ENCODE data around the gene GID8. TPM values are rescaled to one million over a fixed set of nuclear protein-coding genes. Genes with fewer than 3 reads are reported as not detected.

GID8 gene
- total and polyA plus RNA-seq, 4 donors: 10.2 to 23.6 (median 14.6) TPM

GRCh38 chr20:62950741-62951140 lies 12.8 kb downstream of the GID8 start:
- Histone ChIP-seq H3K36me3 (ENCODE audit: control insufficient read depth in 4 of 4, insufficient read depth in 3 of 4, low read depth in 1 of 4, low read length in 3 of 4) (peaks cover under 1 to 27% (median 3%) of the 10 kb centered on the region in 4 donors), H3K9me3 (ENCODE audit: control insufficient read depth in 4 of 4, low read length in 3 of 4) (no peaks in the 10 kb centered on the region), H3K27ac (ENCODE audit: low read depth in 1 of 2, low read length in 2 of 2) (no peak overlapping the region), H3K4me1 (ENCODE audit: control insufficient read depth in 4 of 4, insufficient read depth in 4 of 4, low read length in 3 of 4) (peaks cover 3 to 38% (median 26%) of the 10 kb centered on the region in 4 donors), H3K9ac (ENCODE audit: low read depth in 1 of 2, low read length in 2 of 2) (no peak overlapping the region), H3K27me3 (ENCODE audit: control insufficient read depth in 4 of 4, insufficient read depth in 4 of 4, low read length in 3 of 4) (no peaks in the 10 kb centered on the region), H3K4me3 (ENCODE audit: low read depth in 1 of 3, low read length in 3 of 3) (no peak overlapping the region)
- DNase-seq (ENCODE audit: low spot score): no peak
- 98% methylated on average over 8 of the region's 8 CpGs for WGBS
- TF ChIP-seq NR2F2 (IDR thresholded peaks at IDR 0.05) (no peak), HNF4A (conservative IDR thresholded peaks at IDR 0.05) (no peak), FOXA2 (IDR thresholded peaks at IDR 0.05) (no peak), TAF1 (conservative IDR thresholded peaks at IDR 0.05) (no peak), JUND (IDR thresholded peaks at IDR 0.05) (no peak), MAX (IDR thresholded peaks at IDR 0.05) (no peak), ZBTB33 (IDR thresholded peaks at IDR 0.05) (no peak), GABPA (IDR thresholded peaks at IDR 0.05 in 1 of 2, conservative IDR thresholded peaks at IDR 0.05 in 1 of 2) (no peak), HNF4G (IDR thresholded peaks at IDR 0.05) (no peak), RAD21 (IDR thresholded peaks at IDR 0.05) (no peak), ATF3 (IDR thresholded peaks at IDR 0.05) (no peak), SP1 (IDR thresholded peaks at IDR 0.05) (no peak), CTCF (IDR thresholded peaks at IDR 0.05; ENCODE audit: low read depth, low read length, missing input control) (no peak), FOXA1 (IDR thresholded peaks at IDR 0.05) (no peak), EGR1 (IDR thresholded peaks at IDR 0.05; ENCODE audit: low read depth in 2 of 2) (no peak), YY1 (IDR thresholded peaks at IDR 0.05) (no peak), RXRA (IDR thresholded peaks at IDR 0.05) (no peak)

GRCh38 chr20:62951143-62951895 lies 13.4 kb downstream of the GID8 start:
- TF ChIP-seq TAF1 (conservative IDR thresholded peaks at IDR 0.05): no peak
- TF ChIP-seq EGR1 (IDR thresholded peaks at IDR 0.05; ENCODE audit: low read depth in 2 of 2): no peak
- no peak for TF ChIP-seq FOXA2 (IDR thresholded peaks at IDR 0.05)
- TF ChIP-seq HNF4G (IDR thresholded peaks at IDR 0.05): no peak
- Histone ChIP-seq H3K27ac (ENCODE audit: low read depth in 1 of 2, low read length in 2 of 2) (peak overlapping the region in 1 of 2 donors; percentile 93), H3K4me3 (ENCODE audit: low read depth in 1 of 3, low read length in 3 of 3) (no peak overlapping the region), H3K36me3 (ENCODE audit: control insufficient read depth in 4 of 4, insufficient read depth in 3 of 4, low read depth in 1 of 4, low read length in 3 of 4) (peaks cover 0 to 21% (median 0%) of the 10 kb centered on the region in 4 donors), H3K9ac (ENCODE audit: low read depth in 1 of 2, low read length in 2 of 2) (no peak overlapping the region), H3K4me1 (ENCODE audit: control insufficient read depth in 4 of 4, insufficient read depth in 4 of 4, low read length in 3 of 4) (peaks cover 3 to 41% (median 29%) of the 10 kb centered on the region in 4 donors), H3K9me3 (ENCODE audit: control insufficient read depth in 4 of 4, low read length in 3 of 4) (no peaks in the 10 kb centered on the region), H3K27me3 (ENCODE audit: control insufficient read depth in 4 of 4, insufficient read depth in 4 of 4, low read length in 3 of 4) (no peaks in the 10 kb centered on the region)
- WGBS: 95% methylated on average over 11 of the region's 11 CpGs
- DNase-seq (ENCODE audit: low spot score): no peak

Data from liver (tissue), 9 donors.